RWPE2 (cell line): ENCODE results near the gene RPS6KA5.

Source experiments
- ATAC-seq: fragments of 200-7000 bp; cut with Tn5 transposase; 3 replicates; pipeline ENCODE4 v1.9.1; 2021; ENCODE audit warnings: low read depth
- DNase-seq: peaks from one replicate; pipeline ENCODE4 v3.0.0-alpha.2; 2020; ENCODE audit warnings: low spot score
- H3K27ac ChIP-seq: fragments of 450-650 bp; 2 replicates; pipeline ENCODE4 v1.5.1; 2017; ENCODE audit warnings: mild to moderate bottlenecking; ENCODE audit not compliant: poor library complexity, severe bottlenecking
- H3K27me3 ChIP-seq: fragments of 250-450 bp; sonication (Bioruptor Pico); 2 replicates; pipeline ENCODE4 v1.5.1; 2021; ENCODE audit warnings: mild to moderate bottlenecking, moderate library complexity; ENCODE audit not compliant: insufficient read depth, poor library complexity, severe bottlenecking
- H3K36me3 ChIP-seq: fragments of 250-450 bp; sonication (Bioruptor Pico); 2 replicates; pipeline ENCODE4 v1.5.1; 2020; ENCODE audit warnings: low read depth, mild to moderate bottlenecking, moderate library complexity
- H3K4me1 ChIP-seq: fragments of 250-450 bp; sonication (Bioruptor Pico); 2 replicates; pipeline ENCODE4 v1.5.1; 2021; ENCODE audit warnings: mild to moderate bottlenecking, moderate library complexity; ENCODE audit not compliant: insufficient read depth, poor library complexity, severe bottlenecking
- H3K4me3 ChIP-seq: fragments of 250-450 bp; sonication (Bioruptor Pico); 2 replicates; pipeline ENCODE4 v1.5.1; 2021; ENCODE audit warnings: mild to moderate bottlenecking, moderate library complexity; ENCODE audit not compliant: severe bottlenecking
- H3K9me3 ChIP-seq: fragments of 250-450 bp; sonication (Bioruptor Pico); 2 replicates; pipeline ENCODE4 v1.5.1; 2021; ENCODE audit warnings: mild to moderate bottlenecking, moderate library complexity; ENCODE audit not compliant: severe bottlenecking
- CTCF ChIP-seq: fragments of 450-650 bp; IDR thresholded peaks from one replicate; pipeline ENCODE4 v1.5.1; 2017; ENCODE audit warnings: mild to moderate bottlenecking, moderate library complexity; ENCODE audit not compliant: poor library complexity, severe bottlenecking

RPS6KA5 gene

DNA sequence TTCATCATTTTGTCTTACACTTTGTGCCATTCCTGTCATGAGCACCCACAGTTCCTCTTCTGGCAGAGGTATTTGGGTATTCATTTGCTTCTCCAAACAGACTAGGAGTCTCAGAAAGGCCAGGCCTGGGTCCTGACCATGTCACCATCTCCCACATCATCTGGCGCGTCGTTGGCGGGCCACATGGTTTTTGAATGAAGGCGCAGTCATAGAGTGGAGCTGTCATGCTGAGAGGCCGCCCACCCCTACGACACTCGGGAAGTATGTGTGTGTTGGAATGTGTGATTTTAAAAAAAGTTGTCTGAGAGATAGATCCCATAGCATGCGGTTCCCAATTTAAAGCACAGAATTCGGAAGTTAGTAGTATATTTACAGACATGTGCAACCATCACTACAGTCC, 228.6 kb downstream of the RPS6KA5 start:
- no peak for TF ChIP-seq CTCF
- H3K27ac ChIP-seq: no peak overlapping the region

DNA sequence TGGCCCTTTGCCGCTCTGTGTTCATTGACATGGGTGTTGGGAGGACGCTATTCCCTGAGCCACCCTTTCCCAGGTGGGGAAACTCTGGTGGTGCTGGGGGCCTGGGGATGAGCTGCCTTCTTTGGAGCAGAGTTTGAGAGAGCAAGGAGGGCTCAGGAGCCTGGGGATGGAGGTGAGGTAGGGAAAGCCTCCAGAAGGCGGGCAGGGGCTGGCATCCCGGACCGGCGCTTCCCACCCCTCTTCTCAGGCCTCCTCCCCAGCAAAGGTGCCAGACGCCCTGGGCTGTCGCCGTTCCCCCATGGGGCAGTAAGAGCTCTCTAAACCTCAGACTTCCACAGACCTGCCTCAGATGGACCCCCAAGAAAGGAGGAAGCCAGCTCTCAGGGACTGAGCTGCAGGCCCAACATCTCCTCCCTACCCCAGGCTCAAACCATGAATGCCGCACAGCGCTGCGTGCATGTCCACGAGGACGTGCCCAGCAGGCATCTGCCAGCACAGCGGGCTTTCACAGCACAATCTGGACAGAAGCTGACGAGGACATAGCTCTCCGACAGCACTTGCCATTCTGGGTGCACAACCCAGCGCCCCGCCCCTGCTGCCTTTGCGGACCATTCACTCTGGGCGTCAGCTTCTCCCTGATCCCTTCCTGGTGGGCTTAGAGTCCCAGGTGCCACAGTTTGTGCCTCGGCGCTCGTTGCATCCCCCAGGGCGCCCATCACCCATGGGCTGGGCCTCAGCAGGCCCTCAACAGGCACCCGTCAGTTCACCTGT, 229.3 kb downstream of the RPS6KA5 start:
- Histone ChIP-seq H3K27me3 (no peaks in the 10 kb centered on the region), H3K9me3 (no peaks in the 10 kb centered on the region), H3K36me3 (no peaks in the 10 kb centered on the region), H3K4me1 (peaks cover 7% of the 10 kb centered on the region), H3K27ac (no peak overlapping the region), H3K4me3 (no peak overlapping the region)
- no peak for TF ChIP-seq CTCF
- no peak for ATAC-seq
- peak; percentile 56 for DNase-seq

More for the DNA sequence above, 228.6 kb downstream of the RPS6KA5 start:
- DNase-seq (peak; percentile 33), ATAC-seq (no peak)
- Histone ChIP-seq H3K27me3 (no peaks in the 10 kb centered on the region), H3K4me3 (no peak overlapping the region), H3K36me3 (no peaks in the 10 kb centered on the region), H3K4me1 (peaks cover 7% of the 10 kb centered on the region), H3K9me3 (no peaks in the 10 kb centered on the region)

- ATAC-seq (no peak), DNase-seq (peak; percentile 65)
- Histone ChIP-seq H3K27ac (no peak overlapping the region), H3K27me3 (no peaks in the 10 kb centered on the region), H3K36me3 (no peaks in the 10 kb centered on the region), H3K4me1 (peaks cover 7% of the 10 kb centered on the region), H3K9me3 (no peaks in the 10 kb centered on the region), H3K4me3 (no peak overlapping the region)
- TF ChIP-seq CTCF: no peak
Measured at GRCh38 chr14:90829677-90830076, 230.8 kb downstream of the RPS6KA5 start.

GRCh38 chr14:90828642-90829487, 231.6 kb downstream of the RPS6KA5 start:
- H3K36me3 ChIP-seq: no peaks in the 10 kb centered on the region
- peak; percentile 26 for DNase-seq
- no peak overlapping the region for H3K27ac ChIP-seq
- H3K4me3 ChIP-seq: peak overlapping the region; percentile 31
- H3K27me3 ChIP-seq: no peaks in the 10 kb centered on the region
- H3K4me1 ChIP-seq: peaks cover 7% of the 10 kb centered on the region
- no peak for TF ChIP-seq CTCF
- ATAC-seq: no peak
- no peaks in the 10 kb centered on the region for H3K9me3 ChIP-seq
